Lung (tissue), 12 donors: ENCODE data around the gene NTM. TPM values are rescaled to one million over a fixed set of nuclear protein-coding genes. Genes with fewer than 3 reads are reported as not detected.

Source experiments
- ATAC-seq: fragments of 200-7000 bp; cut with Tn5 transposase; one replicate; pipeline ENCODE4 v1.9.1; 2020; ENCODE audit warnings: moderate number of reproducible peaks; ENCODE audit not compliant: insufficient read depth, low FRiP score
- DNase-seq, 3 donors: peaks; one replicate each; pipeline ENCODE4 v3.0.0-alpha.2; 2013 to 2017
- H3K27ac ChIP-seq, 2 donors: one replicate each; pipeline ENCODE4 v1.5.1; 2013; ENCODE audit warnings: mild to moderate bottlenecking in 2 of 2, moderate library complexity in 2 of 2, control low read depth in 1 of 2, inconsistent platforms in 1 of 2, low read depth in 1 of 2, low read length in 1 of 2
- H3K27me3 ChIP-seq, 3 donors: one replicate each; pipeline ENCODE4 v1.5.1; 2013; ENCODE audit warnings: low read length in 2 of 3; ENCODE audit not compliant: control insufficient read depth in 3 of 3, insufficient read depth in 3 of 3
- H3K36me3 ChIP-seq, 4 donors: one replicate each; pipeline ENCODE4 v1.5.1; 2013; ENCODE audit warnings: low read length in 4 of 4, mild to moderate bottlenecking in 1 of 4, moderate library complexity in 1 of 4; ENCODE audit not compliant: control insufficient read depth in 4 of 4, insufficient read depth in 4 of 4
- H3K4me1 ChIP-seq, 5 donors: one replicate each; pipeline ENCODE4 v1.5.1; 2013; ENCODE audit warnings: low read length in 5 of 5, mild to moderate bottlenecking in 2 of 5, moderate library complexity in 1 of 5; ENCODE audit not compliant: control insufficient read depth in 5 of 5, insufficient read depth in 5 of 5
- H3K4me3 ChIP-seq: one replicate; pipeline ENCODE4 v1.5.1; 2013; ENCODE audit warnings: mild to moderate bottlenecking, control low read depth, moderate library complexity
- H3K9ac ChIP-seq, 2 donors: one replicate each; pipeline ENCODE4 v1.5.1; 2013; ENCODE audit warnings: low read length in 2 of 2, control low read depth in 1 of 2; ENCODE audit not compliant: insufficient read depth in 1 of 2
- H3K9me3 ChIP-seq, 4 donors: one replicate each; pipeline ENCODE4 v1.5.1; 2013; ENCODE audit warnings: low read length in 3 of 4, mild to moderate bottlenecking in 1 of 4, moderate library complexity in 1 of 4; ENCODE audit not compliant: control insufficient read depth in 4 of 4, insufficient read depth in 3 of 4
- WGBS, 2 donors: extraction: QIAGEN DNeasy Blood & Tissue Kit; methylation state at CpG; one replicate each; pipeline ENCODE4 v1.1.7; 2013; 5-methylcytosine and 5-hydroxymethylcytosine counted together
- polyA plus RNA-seq, 2 donors: library from polyadenylated mRNA; stranded (reverse); fragments of 200-250 nt; gene quantifications; one replicate each; pipeline ENCODE4 v1.2.1, GENCODE V29; 2013
- total RNA-seq, 2 donors: library from RNA; depleted of rRNA in 1 of 2; stranded (reverse); fragments of >200 nt in 1 of 2; gene quantifications; one replicate each; pipeline ENCODE4 v1.2.1, GENCODE V29; 2014 to 2021
- TF ChIP-seq, protein P1 (sequence below): IDR thresholded peaks from 2 replicates; pipeline ENCODE4 v1.5.1; 2012; ENCODE audit warnings: mild to moderate bottlenecking; ENCODE audit errors: control extremely low read depth, extremely low read depth
- donor health status: control.
- donor health status: control.
- donor health status: Bipolar disorder and iron deficiency.
- donor health status: healthy.
- donor health status: DM: yes; HTN: yes; CAD: no.

NTM gene
- total and polyA plus RNA-seq, 4 donors = 0.39 to 30.9 (median 7.2) TPM

DNA sequence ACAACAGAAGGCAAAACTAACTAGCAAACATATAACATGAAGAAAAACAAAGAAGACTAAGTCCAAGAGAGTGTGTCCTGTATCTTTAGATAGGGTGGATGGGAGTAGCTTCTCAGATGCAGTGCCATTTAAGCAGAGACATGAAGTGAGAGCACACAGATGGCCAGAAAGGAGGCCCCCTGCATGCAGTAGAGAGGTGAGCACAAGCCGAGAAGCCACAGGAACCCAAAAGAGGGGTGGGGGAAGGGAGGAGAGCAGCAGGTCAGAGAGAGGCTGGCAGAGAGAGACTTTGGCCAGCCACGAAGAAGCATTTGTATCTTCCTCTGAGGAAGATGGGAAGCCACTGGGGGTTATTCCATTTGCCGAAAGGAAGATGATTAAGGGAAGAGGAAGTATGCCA lies 86.7 kb downstream of the NTM start:
- no peak for DNase-seq
- TF ChIP-seq, protein P1, sequence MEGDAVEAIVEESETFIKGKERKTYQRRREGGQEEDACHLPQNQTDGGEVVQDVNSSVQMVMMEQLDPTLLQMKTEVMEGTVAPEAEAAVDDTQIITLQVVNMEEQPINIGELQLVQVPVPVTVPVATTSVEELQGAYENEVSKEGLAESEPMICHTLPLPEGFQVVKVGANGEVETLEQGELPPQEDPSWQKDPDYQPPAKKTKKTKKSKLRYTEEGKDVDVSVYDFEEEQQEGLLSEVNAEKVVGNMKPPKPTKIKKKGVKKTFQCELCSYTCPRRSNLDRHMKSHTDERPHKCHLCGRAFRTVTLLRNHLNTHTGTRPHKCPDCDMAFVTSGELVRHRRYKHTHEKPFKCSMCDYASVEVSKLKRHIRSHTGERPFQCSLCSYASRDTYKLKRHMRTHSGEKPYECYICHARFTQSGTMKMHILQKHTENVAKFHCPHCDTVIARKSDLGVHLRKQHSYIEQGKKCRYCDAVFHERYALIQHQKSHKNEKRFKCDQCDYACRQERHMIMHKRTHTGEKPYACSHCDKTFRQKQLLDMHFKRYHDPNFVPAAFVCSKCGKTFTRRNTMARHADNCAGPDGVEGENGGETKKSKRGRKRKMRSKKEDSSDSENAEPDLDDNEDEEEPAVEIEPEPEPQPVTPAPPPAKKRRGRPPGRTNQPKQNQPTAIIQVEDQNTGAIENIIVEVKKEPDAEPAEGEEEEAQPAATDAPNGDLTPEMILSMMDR = no peak
- no peak for ATAC-seq
- WGBS, 2 donors = 45 to 46% methylated on average over 3 of the region's 3 CpGs
- Histone ChIP-seq H3K4me1 (peaks cover 0 to 8% (median 0%) of the 10 kb centered on the region in 5 donors), H3K9me3 (peaks cover 0 to 2% (median 0%) of the 10 kb centered on the region in 4 donors), H3K27me3 (peaks cover 0 to 3% (median 0%) of the 10 kb centered on the region in 3 donors), H3K4me3 (no peak overlapping the region), H3K36me3 (no peaks in the 10 kb centered on the region), H3K9ac (no peak overlapping the region), H3K27ac (no peak overlapping the region)

DNA sequence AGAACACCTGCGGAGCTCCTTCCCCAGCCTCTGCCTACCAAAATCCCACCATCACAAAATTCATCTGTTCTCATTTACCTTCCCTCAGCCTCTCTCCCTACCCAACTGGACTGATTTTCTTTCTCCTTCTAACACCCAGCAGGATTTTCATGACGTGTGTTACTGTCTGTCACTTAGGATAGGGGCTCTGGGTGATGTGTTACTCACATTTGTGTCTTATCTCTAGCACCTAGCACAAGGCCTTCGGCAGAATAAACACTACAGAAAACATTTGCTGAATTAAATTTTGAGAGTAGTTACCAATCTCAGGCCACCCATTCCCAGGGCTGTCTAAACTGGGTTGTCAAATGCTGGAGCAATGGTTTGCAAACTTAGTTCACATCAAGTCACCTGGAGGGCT lies 88.0 kb downstream of the NTM start:
- Histone ChIP-seq H3K27ac (no peak overlapping the region), H3K9ac (no peak overlapping the region), H3K36me3 (no peaks in the 10 kb centered on the region), H3K9me3 (peaks cover 0 to 2% (median 0%) of the 10 kb centered on the region in 4 donors), H3K27me3 (peaks cover 0 to 3% (median 3%) of the 10 kb centered on the region in 3 donors), H3K4me3 (no peak overlapping the region), H3K4me1 (peaks cover 0 to 8% (median 0%) of the 10 kb centered on the region in 5 donors)
- TF ChIP-seq, protein P1 = no peak
- DNase-seq (no peak), ATAC-seq (no peak)
- WGBS, 2 donors = 46 to 64% methylated on average over 3 of the region's 3 CpGs

DNA sequence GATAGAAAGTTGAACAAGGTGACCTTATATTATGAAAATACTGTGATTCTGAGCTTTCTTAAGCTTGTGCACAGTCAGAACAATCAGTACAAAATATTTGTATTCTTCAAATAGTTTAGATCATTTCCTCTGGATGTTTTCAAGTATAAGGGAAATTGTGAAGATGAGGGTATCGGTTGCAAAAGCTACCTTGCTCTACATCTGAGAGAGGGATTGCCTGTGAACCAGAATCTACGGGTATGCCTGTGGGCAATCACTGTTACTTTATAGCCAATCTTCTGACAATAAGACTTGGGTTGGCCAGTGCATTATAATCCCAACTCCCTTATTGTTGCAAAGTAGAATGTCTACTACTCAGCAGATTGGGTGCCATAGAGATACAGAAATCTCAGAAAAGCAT lies 90.5 kb downstream of the NTM start:
- peaks cover 0 to 12% (median 5%) of the 10 kb centered on the region in 5 donors for H3K4me1 ChIP-seq
- ATAC-seq (no peak), DNase-seq (no peak)
- TF ChIP-seq, protein P1 = no peak
- H3K36me3 ChIP-seq = no peaks in the 10 kb centered on the region
- no peaks in the 10 kb centered on the region for H3K9me3 ChIP-seq
- no peak overlapping the region for H3K4me3 ChIP-seq
- H3K9ac ChIP-seq = no peak overlapping the region
- H3K27ac ChIP-seq = no peak overlapping the region
- 93 to 95% methylated on average over 2 of the region's 2 CpGs for WGBS, 2 donors
- H3K27me3 ChIP-seq = peaks cover 0 to 7% (median 6%) of the 10 kb centered on the region in 3 donors

GRCh38 chr11:131462622-131463021 lies 92.2 kb downstream of the NTM start:
- WGBS, 2 donors = 63 to 71% methylated on average over 1 of the region's 1 CpG
- peaks cover 0 to 12% (median 0%) of the 10 kb centered on the region in 5 donors for H3K4me1 ChIP-seq
- peaks cover 0 to 17% (median 6%) of the 10 kb centered on the region in 3 donors for H3K27me3 ChIP-seq
- H3K4me3 ChIP-seq = no peak overlapping the region
- H3K9me3 ChIP-seq = no peaks in the 10 kb centered on the region
- no peak overlapping the region for H3K9ac ChIP-seq
- ATAC-seq (no peak), DNase-seq (no peak)
- H3K27ac ChIP-seq = no peak overlapping the region
- H3K36me3 ChIP-seq = no peaks in the 10 kb centered on the region
- TF ChIP-seq, protein P1 = no peak
